CD14-positive monocyte (primary cell): Measurements from ENCODE around the gene DSC1. TPM values are rescaled to one million over a fixed set of nuclear protein-coding genes. Genes with fewer than 3 reads are reported as not detected.

ENCODE experiments used
- DNase-seq, 3 donors: peaks; one replicate each; pipeline ENCODE4 v3.0.0-alpha.2; 2011 to 2022
- H2AFZ ChIP-seq: 2 replicates; pipeline ENCODE4 v1.6.0; 2012; ENCODE audit warnings: mild to moderate bottlenecking, low read depth, low read length, inconsistent platforms; ENCODE audit not compliant: insufficient read depth, poor library complexity, severe bottlenecking
- H3K27ac ChIP-seq, 2 donors: 1 replicate in 1 of 2; 2 replicates in 1 of 2; pipeline ENCODE4 v1.5.1; 2012 to 2013; ENCODE audit warnings: low read length in 2 of 2, control low read depth in 1 of 2, inconsistent platforms in 1 of 2, low read depth in 1 of 2, mild to moderate bottlenecking in 1 of 2
- H3K27me3 ChIP-seq, 2 donors: one replicate each; pipeline versions ENCODE4 v1.6.0 to v1.6.1; 2011 to 2013; ENCODE audit warnings: low read length in 2 of 2; ENCODE audit not compliant: control insufficient read depth in 2 of 2, insufficient read depth in 2 of 2
- H3K36me3 ChIP-seq, 2 donors: replicated peaks in 1 of 2; 1 replicate in 1 of 2; 2 replicates in 1 of 2; pipeline versions ENCODE4 v1.5.1 to v1.6.1; 2012 to 2013; ENCODE audit warnings: low read length in 2 of 2, control low read depth in 1 of 2, inconsistent platforms in 1 of 2, mild to moderate bottlenecking in 1 of 2; ENCODE audit not compliant: insufficient read depth in 2 of 2, control insufficient read depth in 1 of 2
- H3K4me1 ChIP-seq, 2 donors: 1 replicate in 1 of 2; 2 replicates in 1 of 2; pipeline versions ENCODE4 v1.5.1 to v1.6.1; 2012 to 2013; ENCODE audit warnings: low read length in 2 of 2, control low read depth in 1 of 2, inconsistent platforms in 1 of 2, mild to moderate bottlenecking in 1 of 2, moderate library complexity in 1 of 2; ENCODE audit not compliant: insufficient read depth in 2 of 2, control insufficient read depth in 1 of 2
- H3K4me2 ChIP-seq: replicated peaks from 2 replicates; pipeline ENCODE3; 2012; ENCODE audit warnings: low read length, moderate library complexity, mild to moderate bottlenecking; ENCODE audit not compliant: poor library complexity, severe bottlenecking; ENCODE audit errors: extremely low read depth
- H3K4me3 ChIP-seq, 3 experiments: fragments of 200-600 bp in 1 of 3; sonication (generic) in 1 of 3; replicated peaks in 1 of 3; 1 replicate in 2 of 3; 2 replicates in 1 of 3; pipeline ENCODE4 v1.5.1; 2011 to 2013; ENCODE audit warnings: low read length in 3 of 3, mild to moderate bottlenecking in 3 of 3, control low read depth in 2 of 3, low read depth in 2 of 3, inconsistent platforms in 1 of 3, moderate library complexity in 1 of 3
- H3K79me2 ChIP-seq: 2 replicates; pipeline ENCODE4 v1.6.0; 2012; ENCODE audit warnings: mild to moderate bottlenecking, control low read depth, inconsistent platforms, low read length, moderate library complexity; ENCODE audit not compliant: insufficient read depth
- H3K9ac ChIP-seq: 2 replicates; pipeline ENCODE4 v1.6.0; 2017; ENCODE audit warnings: low read length, mild to moderate bottlenecking; ENCODE audit not compliant: insufficient read depth, poor library complexity, severe bottlenecking
- H3K9me3 ChIP-seq, 2 donors: replicated peaks in 1 of 2; 1 replicate in 1 of 2; 2 replicates in 1 of 2; pipeline versions ENCODE4 v1.5.1 to v1.6.1; 2012 to 2013; ENCODE audit warnings: low read length in 2 of 2, control low read depth in 1 of 2; ENCODE audit not compliant: control insufficient read depth in 1 of 2, insufficient read depth in 1 of 2
- H4K20me1 ChIP-seq: 2 replicates; pipeline ENCODE4 v1.6.0; 2012; ENCODE audit warnings: mild to moderate bottlenecking, low read length, control low read depth, moderate library complexity; ENCODE audit not compliant: insufficient read depth
- H3K27ac Mint-ChIP-seq, 7 donors: one replicate each; pipeline ENCODE4 v1.8.0; 2020; ENCODE audit warnings: mild to moderate bottlenecking in 7 of 7, mixed read lengths in 7 of 7, moderate library complexity in 6 of 7, inconsistent platforms in 2 of 7
- H3K27me3 Mint-ChIP-seq, 3 donors: one replicate each; pipeline ENCODE4 v1.8.0; 2021 to 2022; ENCODE audit warnings: low read depth in 3 of 3, mild to moderate bottlenecking in 3 of 3, mixed read lengths in 3 of 3, moderate library complexity in 3 of 3, inconsistent platforms in 1 of 3
- H3K36me3 Mint-ChIP-seq, 2 donors: one replicate each; pipeline ENCODE4 v1.8.0; 2020; ENCODE audit warnings: mixed read lengths in 2 of 2, inconsistent platforms in 1 of 2, mild to moderate bottlenecking in 1 of 2
- H3K4me1 Mint-ChIP-seq: one replicate; pipeline ENCODE4 v1.8.0; 2020; ENCODE audit warnings: mild to moderate bottlenecking, mixed read lengths
- H3K4me3 Mint-ChIP-seq, 2 donors: one replicate each; pipeline ENCODE4 v1.8.0; 2020; ENCODE audit warnings: mild to moderate bottlenecking in 2 of 2, mixed read lengths in 2 of 2, moderate library complexity in 1 of 2
- H3K9me3 Mint-ChIP-seq, 7 donors: one replicate each; pipeline ENCODE4 v1.8.0; 2020 to 2022; ENCODE audit warnings: mixed read lengths in 7 of 7, mild to moderate bottlenecking in 6 of 7, moderate library complexity in 6 of 7, inconsistent platforms in 2 of 7
- CTCF ChIP-seq: fragments of 200-600 bp; IDR thresholded peaks from one replicate; pipeline ENCODE4 v1.8.0; 2022; ENCODE audit warnings: antibody characterized with exemption, mild to moderate bottlenecking
- WGBS: methylation state at CpG from one replicate; pipeline ENCODE4 v1.1.5; 2013; ENCODE audit warnings: missing lambda C conversion rate; ENCODE audit not compliant: insufficient coverage; 5-methylcytosine and 5-hydroxymethylcytosine counted together
- intact Hi-C, 2 donors: fragments of 100-400 bp; cut with micrococcal nuclease; formaldehyde crosslinking; loops; one replicate each; pipeline versions ENCODE4 v1.15.0 to v1.15.1; 2023
- polyA minus RNA-seq: library from RNA; depleted of rRNA, polyadenylated mRNA; stranded (reverse); fragments of >200 nt; gene quantifications from 2 replicates; pipeline ENCODE4 v1.2.3, GENCODE V29; 2012
- polyA plus RNA-seq, 3 donors: library from polyadenylated mRNA; depleted of rRNA in 1 of 3; unstranded in 2 of 3; stranded (reverse) in 1 of 3; fragments of 300-500 nt in 2 of 3; fragments of >200 nt in 1 of 3; fragmentation: Illumina TruSeq in 2 of 3; gene quantifications; 1 replicate in 2 of 3; 2 replicates in 1 of 3; pipeline ENCODE4 v1.2.3, GENCODE V29; 2012 to 2021
- total RNA-seq, 12 experiments: library from RNA in 1 of 12; stranded (reverse) in 1 of 12; fragments of 120-200 nt in 1 of 12; gene quantifications; one replicate each; pipeline ENCODE4 v1.2.4 and lab custom pipeline; 2013 to 2026; ENCODE audit warnings: mixed read lengths in 6 of 12, inconsistent platforms in 1 of 12

The DSC1 gene
- not detected for total RNA-seq (2013)
- polyA plus RNA-seq, result not detected
- not detected in 2 replicates for polyA minus RNA-seq
- 0 to 2.0 (median 0) reads per million in 11 experiments for total RNA-seq (lab: John Stamatoyannopoulos, UW)

- no peak within 1 kb of the TSS for H3K27ac Mint-ChIP-seq
- H3K4me3 ChIP-seq, result no peak within 1 kb of the TSS
- no peak within 1 kb of the TSS for H3K9ac ChIP-seq
- peaks cover 0 to 1% (median 0%) of the 10 kb centered on the region in 7 donors for H3K9me3 Mint-ChIP-seq
- TF ChIP-seq CTCF, result no peak
- H3K27me3 ChIP-seq, result no peaks in the 10 kb centered on the region
- no peak within 1 kb of the TSS for H3K27ac ChIP-seq
- peak in 1 of 3 donors; percentile 1 for DNase-seq
- no peak within 1 kb of the TSS for H3K4me3 Mint-ChIP-seq
- H3K4me1 Mint-ChIP-seq, result peaks cover 1% of the 10 kb centered on the region
- H3K4me2 ChIP-seq, result no peak within 1 kb of the TSS
- no peaks in the 10 kb centered on the region for H3K9me3 ChIP-seq
- H3K36me3 Mint-ChIP-seq, result no peaks in the 10 kb centered on the region
- no peak within 1 kb of the TSS for H2AFZ ChIP-seq
- intact Hi-C loops, result no loop called here
- H3K27me3 Mint-ChIP-seq, result no peaks in the 10 kb centered on the region
- 84% methylated on average over 3 of the region's 5 CpGs for WGBS
- no peaks in the 10 kb centered on the region for H3K79me2 ChIP-seq
- no peaks in the 10 kb centered on the region for H3K36me3 ChIP-seq
- no peaks in the 10 kb centered on the region for H3K4me1 ChIP-seq
- H4K20me1 ChIP-seq, result no peaks in the 10 kb centered on the region
Observed at GRCh38 chr18:31162825-31163435, at the start of gene DSC1. DSC1 (minus strand) TSS chr18:31162856; CDS start chr18:31162594, 262 bp downstream.

- Histone ChIP-seq H3K4me3 (no peak overlapping the region), H3K9me3 (no peaks in the 10 kb centered on the region), H3K27me3 (no peaks in the 10 kb centered on the region), H3K79me2 (no peaks in the 10 kb centered on the region), H3K4me1 (peaks cover 14 to 15% of the 10 kb centered on the region in 2 donors), H4K20me1 (no peaks in the 10 kb centered on the region), H3K36me3 (no peaks in the 10 kb centered on the region), H2AFZ (peak overlapping the region; percentile 6), H3K27ac (no peak overlapping the region), H3K4me2 (no peak overlapping the region), H3K9ac (no peak overlapping the region)
- H3K4me3 Mint-ChIP-seq, result no peak overlapping the region
- no CpG with 5 or more reads among the region's 1 CpG for WGBS
- no peak overlapping the region for H3K27ac Mint-ChIP-seq
- no peak for TF ChIP-seq CTCF
- H3K9me3 Mint-ChIP-seq, result peaks cover 0 to 10% (median 5%) of the 10 kb centered on the region in 7 donors
- peaks cover 14% of the 10 kb centered on the region for H3K4me1 Mint-ChIP-seq
- intact Hi-C loops, result loop anchor here in 1 of 2 donors (10.0 kb wide), 1 partner anchor 106 kb away; the partner anchor contains the start of gene DSC2
- H3K36me3 Mint-ChIP-seq, result no peaks in the 10 kb centered on the region
- peaks cover 0 to 3% (median 2%) of the 10 kb centered on the region in 3 donors for H3K27me3 Mint-ChIP-seq
- no peak for DNase-seq
Observed at GRCh38 chr18:31211047-31211446, 48.4 kb upstream of the DSC1 start.
